ENCODE data around the gene TBC1D22A. TPM values are rescaled to one million over a fixed set of nuclear protein-coding genes. Genes with fewer than 3 reads are reported as not detected.

Gene TBC1D22A
- polyA plus RNA-seq, 1 experiment = 24.2 TPM

DNA sequence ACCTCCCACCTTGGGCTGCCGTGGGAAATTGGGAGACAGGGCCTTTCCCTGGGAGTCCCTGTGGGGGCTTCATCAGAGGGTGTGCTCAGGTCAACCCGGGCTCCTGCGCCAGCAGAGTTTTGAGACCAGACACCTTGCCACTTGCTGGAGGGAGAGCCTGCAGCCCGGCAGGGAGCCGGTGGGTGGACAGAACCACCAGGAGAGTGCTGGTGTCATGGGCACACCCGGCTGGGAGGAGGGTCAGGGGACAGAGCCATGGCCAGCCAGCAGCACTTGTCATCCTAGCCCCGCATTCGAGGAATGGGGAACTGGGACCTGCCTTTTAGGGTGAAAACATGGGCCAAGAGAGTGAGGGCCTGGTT lies 209.3 kb downstream of the TBC1D22A start:
- ChIA-PET POLR2A (no interaction called here), CTCF (no interaction called here)
- DNase-seq (ENCODE audit: low read depth) = no peak
- TF ChIP-seq, protein P1, sequence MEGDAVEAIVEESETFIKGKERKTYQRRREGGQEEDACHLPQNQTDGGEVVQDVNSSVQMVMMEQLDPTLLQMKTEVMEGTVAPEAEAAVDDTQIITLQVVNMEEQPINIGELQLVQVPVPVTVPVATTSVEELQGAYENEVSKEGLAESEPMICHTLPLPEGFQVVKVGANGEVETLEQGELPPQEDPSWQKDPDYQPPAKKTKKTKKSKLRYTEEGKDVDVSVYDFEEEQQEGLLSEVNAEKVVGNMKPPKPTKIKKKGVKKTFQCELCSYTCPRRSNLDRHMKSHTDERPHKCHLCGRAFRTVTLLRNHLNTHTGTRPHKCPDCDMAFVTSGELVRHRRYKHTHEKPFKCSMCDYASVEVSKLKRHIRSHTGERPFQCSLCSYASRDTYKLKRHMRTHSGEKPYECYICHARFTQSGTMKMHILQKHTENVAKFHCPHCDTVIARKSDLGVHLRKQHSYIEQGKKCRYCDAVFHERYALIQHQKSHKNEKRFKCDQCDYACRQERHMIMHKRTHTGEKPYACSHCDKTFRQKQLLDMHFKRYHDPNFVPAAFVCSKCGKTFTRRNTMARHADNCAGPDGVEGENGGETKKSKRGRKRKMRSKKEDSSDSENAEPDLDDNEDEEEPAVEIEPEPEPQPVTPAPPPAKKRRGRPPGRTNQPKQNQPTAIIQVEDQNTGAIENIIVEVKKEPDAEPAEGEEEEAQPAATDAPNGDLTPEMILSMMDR (IDR thresholded peaks at IDR 0.05; ENCODE audit: insufficient read depth, low read depth, low read length) = no peak
- Histone ChIP-seq H3K36me3 (ENCODE audit: control insufficient read depth, insufficient read depth, low read length) (peaks cover 6% of the 10 kb centered on the region), H3K4me3 (ENCODE audit: low read depth, low read length) (no peak overlapping the region), H3K27me3 (ENCODE audit: control insufficient read depth, insufficient read depth, low read length) (no peaks in the 10 kb centered on the region)

DNA sequence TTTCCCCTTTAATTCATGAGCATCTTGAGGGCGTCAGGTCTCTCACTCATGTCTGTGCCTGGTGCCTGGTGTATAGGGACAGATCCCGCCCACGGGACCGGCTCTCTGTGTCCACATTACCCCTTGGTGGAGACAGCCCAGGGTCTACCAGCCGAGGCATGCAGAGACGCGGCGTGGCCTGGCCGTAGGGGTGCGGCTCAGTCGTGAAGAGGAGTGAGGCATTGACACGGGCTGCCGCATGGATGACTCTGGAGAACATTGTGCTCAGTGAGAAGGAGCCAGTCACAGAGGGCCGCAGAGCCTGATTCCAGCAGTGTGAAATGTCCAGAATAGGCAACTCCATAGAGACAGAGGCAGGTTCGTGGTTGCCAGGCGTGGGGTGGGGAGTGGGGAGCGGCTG lies 209.8 kb downstream of the TBC1D22A start:
- ChIA-PET CTCF (no interaction called here), POLR2A (no interaction called here)
- TF ChIP-seq, protein P1 (IDR thresholded peaks at IDR 0.05; ENCODE audit: insufficient read depth, low read depth, low read length) = no peak
- DNase-seq (ENCODE audit: low read depth) = no peak
- no peaks in the 10 kb centered on the region for H3K27me3 ChIP-seq (ENCODE audit: control insufficient read depth, insufficient read depth, low read length)
- no peak overlapping the region for H3K4me3 ChIP-seq (ENCODE audit: low read depth, low read length)
- peaks cover 6% of the 10 kb centered on the region for H3K36me3 ChIP-seq (ENCODE audit: control insufficient read depth, insufficient read depth, low read length)

- POLR2A ChIA-PET = no interaction called here
- Histone ChIP-seq H3K27me3 (ENCODE audit: control insufficient read depth, insufficient read depth, low read length) (no peaks in the 10 kb centered on the region), H3K4me3 (ENCODE audit: low read depth, low read length) (no peak overlapping the region), H3K36me3 (ENCODE audit: control insufficient read depth, insufficient read depth, low read length) (peaks cover 8% of the 10 kb centered on the region)
- CTCF ChIA-PET = no interaction called here
- DNase-seq (ENCODE audit: low read depth) = no peak
- TF ChIP-seq, protein P1 (IDR thresholded peaks at IDR 0.05; ENCODE audit: insufficient read depth, low read depth, low read length) = no peak
These were observed 210.7 kb downstream of the TBC1D22A start for GRCh38 chr22:46972901-46973831.

DNA sequence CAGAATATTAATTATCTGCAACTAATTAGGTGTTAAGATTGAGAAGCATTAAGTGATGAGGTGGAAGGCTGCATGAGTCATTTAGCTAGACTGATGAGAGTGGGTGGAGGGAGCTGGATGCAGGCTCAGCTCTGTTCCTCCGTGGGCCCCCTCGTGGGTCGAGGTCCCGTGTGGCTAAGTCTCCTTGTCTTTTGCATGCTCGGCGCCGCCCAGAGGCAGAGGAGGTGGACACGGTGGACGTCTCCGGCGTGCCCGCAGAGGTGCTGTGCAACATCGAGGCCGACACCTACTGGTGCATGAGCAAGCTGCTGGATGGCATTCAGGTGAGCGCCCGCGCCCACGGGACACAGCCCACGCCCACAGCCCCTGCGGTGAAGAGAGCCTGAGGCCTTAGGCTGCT lies 211.6 kb downstream of the TBC1D22A start:
- DNase-seq (ENCODE audit: low read depth) = no peak
- TF ChIP-seq, protein P1 (IDR thresholded peaks at IDR 0.05; ENCODE audit: insufficient read depth, low read depth, low read length) = no peak
- Histone ChIP-seq H3K36me3 (ENCODE audit: control insufficient read depth, insufficient read depth, low read length) (peaks cover 8% of the 10 kb centered on the region), H3K4me3 (ENCODE audit: low read depth, low read length) (no peak overlapping the region), H3K27me3 (ENCODE audit: control insufficient read depth, insufficient read depth, low read length) (no peaks in the 10 kb centered on the region)
- ChIA-PET CTCF (interaction anchor here (1.1 kb wide), 1 partner anchor 11 kb away, joined by 3 read pairs; no protein-coding TSS in a partner anchor), POLR2A (no interaction called here)

DNA sequence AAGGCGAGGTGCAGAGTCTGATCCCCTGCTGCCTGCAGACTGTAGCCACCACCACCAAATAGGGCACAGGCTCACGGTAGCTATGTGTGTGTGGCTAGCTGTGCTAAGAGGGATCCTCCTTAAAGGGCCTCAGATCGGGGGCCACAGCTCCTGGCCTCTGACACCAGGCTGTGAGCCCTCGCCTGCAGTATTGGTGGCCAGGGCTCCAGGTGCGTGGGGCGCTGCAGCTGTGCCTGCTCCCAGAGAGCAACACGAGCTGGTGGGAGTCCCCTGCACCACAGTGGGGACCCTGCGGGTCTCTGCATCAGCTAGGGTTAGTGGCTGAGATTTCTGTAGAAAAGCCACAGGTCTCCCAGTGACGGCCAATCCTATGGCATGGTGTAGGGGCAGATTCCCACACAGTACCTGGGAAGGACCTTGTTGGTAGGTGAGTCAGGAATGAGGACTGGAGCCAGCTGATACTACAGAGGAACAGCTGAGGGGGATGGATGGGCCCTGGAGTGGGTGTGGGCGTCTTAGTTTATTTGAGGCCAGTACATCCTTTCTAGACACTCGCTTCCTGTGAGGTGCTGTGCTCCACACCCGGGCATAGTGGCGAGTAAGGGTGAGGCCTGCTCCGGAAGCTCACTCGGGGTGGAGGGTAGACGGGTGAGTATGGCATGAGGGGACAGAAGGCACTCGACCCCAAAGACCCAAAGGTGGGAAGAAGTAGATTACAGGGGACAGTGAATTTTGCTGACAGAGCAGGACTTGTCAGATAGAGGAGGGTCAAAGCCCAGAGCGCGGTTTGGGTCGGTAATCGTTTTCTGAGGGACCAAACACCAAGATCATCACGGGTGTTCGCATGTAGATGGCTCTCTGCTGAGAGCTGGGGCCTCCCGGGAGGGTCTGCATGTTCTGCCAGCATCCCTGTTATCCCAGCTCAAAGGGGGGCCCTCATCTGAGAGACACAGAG lies 212.5 kb downstream of the TBC1D22A start:
- Histone ChIP-seq H3K27me3 (ENCODE audit: control insufficient read depth, insufficient read depth, low read length) (no peaks in the 10 kb centered on the region), H3K36me3 (ENCODE audit: control insufficient read depth, insufficient read depth, low read length) (peaks cover 9% of the 10 kb centered on the region), H3K4me3 (ENCODE audit: low read depth, low read length) (no peak overlapping the region)
- no peak for DNase-seq (ENCODE audit: low read depth)
- POLR2A ChIA-PET = no interaction called here
- TF ChIP-seq, protein P1 (IDR thresholded peaks at IDR 0.05; ENCODE audit: insufficient read depth, low read depth, low read length) = no peak
- CTCF ChIA-PET = interaction anchor here (1.1 kb wide), 1 partner anchor 10 kb away, joined by 3 read pairs; no protein-coding TSS in a partner anchor
